Effector CD8-positive, alpha-beta T cell (primary cell): ENCODE data around the gene ARRDC3.

Experiments
- DNase-seq: peaks from one replicate; lab custom pipeline; 2025; lab: John Stamatoyannopoulos, UW

Gene ARRDC3

DNA sequence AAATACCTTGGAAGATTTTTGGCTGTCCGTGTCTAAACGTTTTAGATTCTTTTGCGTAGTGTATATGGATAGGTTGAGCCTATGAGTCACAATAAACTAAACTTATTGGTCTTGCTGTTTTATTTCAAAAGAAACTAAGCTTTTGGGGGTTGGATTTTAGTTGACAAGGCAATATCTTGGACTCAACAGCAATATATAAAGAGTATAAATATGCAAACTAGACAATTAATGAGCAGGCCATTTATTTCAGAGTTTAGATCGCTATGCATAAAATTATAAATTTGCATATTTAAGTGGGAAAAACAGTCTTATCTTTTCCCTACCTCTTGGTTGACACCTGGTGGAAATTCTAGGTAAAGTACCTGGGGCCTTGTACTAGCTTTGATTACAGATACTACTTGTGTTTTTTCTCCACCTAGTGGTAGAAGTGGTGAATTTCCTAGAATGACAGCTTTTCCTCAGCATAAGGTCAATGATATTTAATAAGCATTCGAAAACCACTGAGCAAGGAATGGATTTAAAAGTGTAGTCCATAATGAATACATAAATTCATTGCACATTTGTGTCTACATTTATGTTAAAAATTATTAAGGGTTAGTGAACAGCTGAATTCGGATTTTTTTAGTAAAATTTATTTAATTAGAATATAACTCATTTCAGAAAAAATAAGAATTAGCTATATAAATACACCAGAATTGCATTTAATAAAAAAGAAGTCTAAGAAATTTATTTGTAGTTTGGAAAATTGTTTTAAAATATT, 1.7 kb upstream of the ARRDC3 start:
- DNase-seq: no peak

DNA sequence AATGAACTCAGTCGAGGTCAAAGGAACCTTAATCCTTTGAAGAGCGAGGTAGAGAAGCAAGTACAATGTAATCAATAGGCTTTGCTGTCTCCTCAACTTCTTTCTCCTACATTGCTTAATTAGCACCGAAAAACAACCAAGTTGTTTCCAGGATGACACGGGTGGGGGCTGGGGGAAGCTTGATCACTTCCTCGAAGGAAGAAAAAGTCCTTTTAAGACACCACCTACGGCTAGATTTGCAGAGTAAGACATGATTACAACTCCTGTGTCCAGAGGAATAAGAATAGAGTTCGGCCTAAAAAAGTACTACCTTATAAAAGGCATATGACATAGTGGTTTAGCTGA, 811 bp upstream of the ARRDC3 start:
- no peak for DNase-seq

DNA sequence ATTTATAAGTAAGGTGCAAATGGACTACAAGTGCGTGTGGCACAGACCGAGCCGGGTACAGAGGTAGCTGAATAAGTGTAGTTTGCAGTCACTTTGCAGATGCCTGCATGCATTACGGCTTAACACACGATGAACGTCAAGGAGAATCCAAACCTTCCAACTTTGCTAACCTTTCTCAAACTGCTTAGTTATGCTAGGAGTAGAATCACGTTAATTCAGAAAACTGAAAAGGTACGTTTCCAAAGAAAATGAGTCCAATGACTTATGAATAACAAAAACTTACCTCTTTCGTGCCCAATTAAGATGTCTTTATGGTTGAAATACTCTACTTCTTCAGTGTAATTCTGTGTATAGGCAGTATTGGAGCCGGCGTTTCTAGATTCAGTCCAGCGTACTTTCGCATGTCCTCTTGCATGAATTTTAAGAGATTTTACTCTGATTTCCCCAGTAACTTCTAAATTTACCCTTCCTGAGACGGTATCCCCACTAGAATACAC, 539 bp downstream of the ARRDC3 start:
- DNase-seq: no peak

DNA sequence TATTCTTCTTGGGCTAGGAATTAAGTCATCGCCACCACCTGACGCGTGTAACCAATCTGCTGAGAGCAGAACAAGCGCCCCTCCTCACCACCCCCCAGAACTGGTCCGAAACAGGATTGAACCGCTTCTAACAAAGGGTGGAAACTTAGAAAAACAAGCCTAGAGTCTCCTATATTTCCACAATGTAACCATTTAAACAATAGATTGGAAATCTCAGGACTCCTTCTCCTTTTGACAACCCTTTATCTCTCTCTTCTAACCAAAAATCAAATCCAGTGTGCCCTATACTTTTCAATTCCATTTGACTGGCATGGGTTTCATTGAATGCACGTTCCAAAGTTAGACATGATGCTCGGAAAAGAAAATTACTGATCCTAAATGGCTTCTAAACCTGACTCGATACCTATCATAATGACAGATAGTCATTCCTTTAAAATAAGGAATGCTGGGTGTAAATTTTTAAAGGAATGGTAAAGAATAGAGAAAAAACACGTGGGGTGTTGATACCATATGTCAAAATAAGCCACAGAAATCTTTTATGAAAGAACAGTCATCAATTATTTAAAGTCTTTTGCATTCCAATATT, 1.2 kb downstream of the ARRDC3 start:
- peak; percentile 72 for DNase-seq

DNA sequence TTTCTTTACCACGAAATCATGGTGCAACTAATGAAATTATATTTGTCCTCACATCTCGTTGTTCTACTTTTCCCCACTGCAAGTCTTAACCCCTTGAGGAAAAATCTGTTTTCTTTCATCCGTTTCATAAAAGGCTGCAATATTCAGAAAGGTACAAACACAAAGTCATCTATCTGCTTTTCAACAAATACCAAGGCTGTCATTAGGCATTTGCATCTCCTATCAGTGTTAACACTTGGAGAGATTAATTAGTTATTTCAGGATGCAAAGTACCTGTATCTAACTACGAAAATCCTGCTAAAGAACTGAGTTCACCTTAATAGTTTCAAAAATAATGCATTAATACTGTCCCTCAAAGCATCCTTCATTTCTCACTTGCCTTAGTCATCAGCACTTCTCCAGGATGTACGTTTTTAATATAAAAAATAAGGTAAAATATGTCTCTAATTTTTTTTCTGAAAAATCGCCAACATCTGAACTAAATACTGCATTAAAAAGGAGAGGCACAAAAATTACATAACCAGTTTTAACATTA, 1.8 kb downstream of the ARRDC3 start:
- no peak for DNase-seq

DNA sequence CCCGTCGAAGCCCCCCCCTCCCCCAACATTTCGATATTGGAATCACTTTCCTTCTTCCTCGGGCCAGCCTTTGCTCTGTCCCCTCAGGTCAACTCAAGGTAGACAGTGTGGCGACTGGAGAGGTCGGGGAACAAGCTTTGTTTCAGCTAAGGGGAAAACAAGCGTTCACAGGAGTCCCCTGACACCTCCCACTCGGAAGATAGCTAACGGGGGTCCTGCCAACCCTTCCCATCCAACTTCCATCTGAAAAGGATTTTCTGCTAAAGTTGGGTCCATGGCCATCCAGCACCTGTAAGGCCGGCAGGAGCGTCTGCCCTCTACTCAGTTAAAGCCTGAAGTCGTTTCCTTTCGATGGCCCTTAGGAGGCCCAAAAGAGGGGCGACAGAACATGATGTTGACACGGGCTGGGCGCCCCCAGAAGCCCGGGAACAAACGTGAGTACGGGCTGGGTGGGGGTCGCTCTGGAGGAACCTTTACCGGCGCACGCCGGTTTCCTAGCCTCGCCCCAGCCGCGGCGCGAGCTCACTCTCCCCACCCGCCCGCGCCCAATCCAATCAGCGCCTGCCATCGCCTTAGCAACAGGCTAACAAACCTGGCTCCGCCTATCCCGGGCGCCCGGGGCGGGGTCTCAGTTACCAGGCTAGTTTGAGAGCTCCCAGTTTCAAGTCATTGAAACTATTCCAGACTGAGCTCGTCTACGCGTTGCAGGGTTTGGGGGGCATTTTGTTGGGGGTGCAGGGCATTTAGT, 2.5 kb downstream of the ARRDC3 start:
- peak; percentile 99 for DNase-seq

DNA sequence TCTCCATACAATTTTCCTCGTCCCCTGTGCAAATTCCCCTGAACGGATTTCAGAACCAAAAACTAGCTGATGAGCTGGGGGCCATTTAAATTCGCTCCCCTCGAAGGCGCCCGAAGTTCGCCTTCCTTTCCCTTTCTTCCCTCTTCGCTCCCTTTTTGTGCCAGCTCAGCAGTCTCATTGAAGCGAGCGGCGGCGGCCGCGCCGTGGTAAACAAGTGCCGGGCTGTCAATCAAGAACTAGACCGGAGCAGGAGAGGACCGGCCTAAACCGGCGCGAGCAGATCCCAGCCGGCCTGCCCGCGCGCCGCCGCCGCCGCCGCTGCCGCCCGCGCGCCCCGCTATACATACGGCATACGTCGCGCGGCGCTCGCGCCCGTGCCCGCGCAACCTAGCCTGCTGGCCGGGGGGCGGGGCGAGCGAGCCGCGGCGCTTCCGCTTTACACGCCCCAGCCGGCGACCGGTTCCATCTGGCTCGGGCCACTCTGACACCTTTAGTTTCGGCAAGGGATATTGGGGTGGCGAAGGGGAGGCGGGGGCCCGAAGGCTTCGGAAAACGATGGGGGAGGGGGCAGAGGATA, 3.1 kb downstream of the ARRDC3 start:
- peak; percentile 92 for DNase-seq

DNA sequence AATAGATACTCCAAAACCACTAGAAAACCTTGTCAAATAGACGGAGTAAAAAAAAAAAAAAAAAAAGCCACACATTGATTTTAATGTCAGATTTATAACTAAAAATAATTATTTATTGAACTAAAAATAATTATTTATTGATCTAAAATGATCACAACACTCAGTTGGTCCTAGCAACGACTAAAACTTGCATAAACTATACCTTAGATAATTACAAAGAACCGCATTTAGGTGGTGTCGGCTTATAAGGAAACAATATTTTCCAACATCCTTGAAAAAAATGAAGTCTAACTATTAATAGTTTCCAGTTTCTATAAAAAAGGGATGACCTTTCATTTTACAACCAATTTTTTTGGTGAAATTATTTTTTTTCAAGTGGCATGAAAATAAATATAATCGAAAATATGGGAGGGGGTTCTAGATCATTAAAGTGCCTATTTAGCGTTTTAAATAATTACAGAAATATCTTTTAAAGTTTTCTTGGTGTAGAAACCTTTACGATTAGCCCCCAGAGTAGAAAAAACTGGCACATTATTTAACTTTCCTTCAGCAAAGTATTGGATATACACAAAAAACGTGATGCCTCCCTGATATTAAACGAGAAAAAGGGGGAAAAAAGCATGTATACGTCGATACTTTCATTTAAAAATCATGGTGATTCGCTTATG, 3.7 kb downstream of the ARRDC3 start:
- DNase-seq: no peak

DNA sequence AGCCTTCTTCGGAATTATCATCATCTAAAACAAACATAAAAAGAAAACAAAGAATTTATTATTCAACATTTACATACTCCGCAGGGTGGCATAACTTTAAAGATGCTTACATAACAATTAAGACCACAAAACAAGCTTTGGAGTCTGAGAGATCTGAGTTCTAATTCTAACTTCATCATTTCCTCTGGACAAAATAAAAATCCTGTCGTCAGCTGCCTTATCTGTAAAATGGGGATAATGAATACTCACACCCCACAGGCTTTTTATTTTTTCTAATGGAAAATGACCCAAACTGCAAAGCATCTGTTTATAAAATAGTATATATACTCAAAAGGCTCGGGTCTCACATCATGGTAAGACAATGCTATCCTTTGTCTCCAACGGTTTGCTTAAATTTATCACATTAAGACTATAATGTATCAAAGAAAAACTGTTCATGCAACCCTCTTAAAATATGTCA, 4.3 kb downstream of the ARRDC3 start:
- no peak for DNase-seq

DNA sequence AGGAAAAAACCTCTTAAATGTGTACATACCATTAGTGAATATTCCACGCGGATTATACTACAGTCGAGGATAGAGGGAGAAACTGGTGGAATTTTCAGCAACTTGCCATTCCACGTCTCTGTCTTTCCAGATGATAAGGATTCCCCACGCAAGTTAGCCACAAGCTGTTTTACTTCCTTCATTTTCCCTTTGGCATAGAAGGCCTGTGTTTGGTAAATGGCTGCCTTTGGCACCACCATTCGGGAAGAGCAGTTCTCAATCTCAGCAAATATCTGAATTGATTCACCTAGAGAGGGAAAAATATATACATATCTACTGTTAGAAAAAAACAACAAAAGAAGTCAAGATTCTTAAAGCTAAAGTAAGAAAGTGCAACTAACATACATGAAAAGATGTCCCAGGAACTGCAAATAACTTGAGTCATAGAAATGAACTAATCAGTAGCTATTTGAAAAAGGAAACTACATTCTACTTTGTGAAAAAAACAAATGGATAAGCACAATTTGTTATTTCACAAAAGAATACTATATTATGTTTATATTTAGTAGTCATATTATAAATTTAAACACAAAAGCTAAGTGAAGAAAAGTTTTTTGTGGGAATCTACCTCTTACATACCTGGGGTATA, 8.1 kb downstream of the ARRDC3 start:
- DNase-seq: no peak

DNA sequence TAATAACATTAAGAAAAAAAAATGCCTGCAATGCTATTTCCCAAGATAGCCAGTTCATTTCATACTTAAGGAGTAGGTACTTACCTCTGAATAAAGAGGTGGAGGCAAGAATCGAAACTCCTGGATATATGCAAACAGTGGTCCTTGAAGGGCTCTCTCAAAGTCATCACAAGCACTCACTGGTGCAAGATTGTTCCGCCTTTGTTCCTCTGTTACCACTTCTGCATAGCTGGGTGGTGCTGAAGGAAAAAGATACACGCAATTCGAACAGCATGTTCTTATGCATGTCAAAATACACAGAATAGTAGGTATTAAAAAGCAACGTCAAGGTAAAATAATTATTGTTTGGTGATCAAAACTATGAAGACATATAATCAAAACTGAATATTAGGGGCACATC, 9.5 kb downstream of the ARRDC3 start:
- DNase-seq: no peak

DNA sequence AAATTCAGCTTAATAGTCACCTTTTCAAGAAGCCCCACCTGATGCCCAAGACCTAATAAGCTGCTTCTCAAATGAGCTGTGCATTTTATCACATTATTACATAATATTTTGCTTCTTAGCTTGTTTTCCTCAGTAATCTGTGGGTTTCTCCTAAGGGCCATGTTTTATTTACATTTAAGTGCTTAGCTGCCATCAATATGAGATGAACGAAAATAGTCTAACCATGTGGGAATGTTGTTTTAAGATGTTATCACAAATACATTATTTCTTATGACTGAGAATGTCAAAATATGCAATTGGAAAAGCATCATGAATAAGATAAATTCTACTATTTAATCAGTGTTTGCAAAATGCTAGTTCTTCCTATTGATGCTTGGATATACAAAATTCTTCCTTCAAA, 10.1 kb downstream of the ARRDC3 start:
- no peak for DNase-seq

DNA sequence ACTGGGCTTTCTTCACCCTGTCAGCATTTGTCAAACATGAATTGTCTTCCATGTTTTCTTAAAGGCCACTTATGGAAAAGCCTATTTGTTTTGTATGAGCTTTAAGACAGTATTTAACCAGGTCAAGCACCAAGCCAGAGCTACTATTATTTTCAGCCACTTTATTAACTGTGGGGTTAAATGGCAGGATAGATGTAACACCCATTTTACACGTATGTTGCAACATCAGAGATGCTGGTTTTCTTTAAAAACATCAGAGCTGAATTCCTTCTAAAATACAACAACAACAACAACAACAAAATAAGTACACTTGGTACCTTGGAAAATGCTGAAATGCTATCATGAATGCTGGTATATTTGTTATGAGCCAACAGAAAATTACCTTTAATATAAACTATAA, 13.6 kb downstream of the ARRDC3 start:
- DNase-seq: no peak

DNA sequence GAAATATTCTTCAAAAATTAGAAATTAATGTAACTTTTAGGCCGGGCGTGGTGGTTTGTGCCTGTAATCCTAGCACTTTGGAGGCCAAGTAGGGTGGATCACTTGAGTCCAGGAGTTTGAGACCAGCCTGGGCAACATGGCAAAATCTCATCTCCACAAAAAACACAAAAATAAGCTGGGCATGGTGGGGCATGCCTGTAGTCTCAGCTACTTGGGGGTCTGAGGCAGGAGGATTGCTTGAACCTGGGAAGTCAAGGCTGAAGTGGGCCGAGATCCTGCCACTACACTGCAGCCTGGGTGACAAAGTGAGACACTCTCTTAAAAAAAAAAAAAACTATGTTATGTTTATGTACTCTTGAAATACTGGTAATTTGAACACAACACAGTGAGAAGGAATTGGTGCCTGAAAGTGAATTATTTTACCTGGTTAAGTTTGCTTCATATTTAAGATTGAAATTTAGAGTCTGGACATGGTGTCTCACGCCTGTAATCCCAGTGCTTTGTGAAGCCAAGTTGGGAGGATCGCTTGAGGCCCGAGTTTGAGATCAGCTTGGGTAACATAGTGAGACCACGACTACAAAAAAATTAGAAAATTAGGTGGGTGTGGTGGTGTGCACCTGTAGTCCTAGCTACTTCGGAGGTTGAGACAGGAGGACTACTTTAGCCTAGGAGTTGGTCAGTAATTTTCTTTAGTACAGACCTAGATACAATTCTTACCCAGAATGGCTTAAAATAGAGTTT, 15.0 kb downstream of the ARRDC3 start:
- DNase-seq: no peak

DNA sequence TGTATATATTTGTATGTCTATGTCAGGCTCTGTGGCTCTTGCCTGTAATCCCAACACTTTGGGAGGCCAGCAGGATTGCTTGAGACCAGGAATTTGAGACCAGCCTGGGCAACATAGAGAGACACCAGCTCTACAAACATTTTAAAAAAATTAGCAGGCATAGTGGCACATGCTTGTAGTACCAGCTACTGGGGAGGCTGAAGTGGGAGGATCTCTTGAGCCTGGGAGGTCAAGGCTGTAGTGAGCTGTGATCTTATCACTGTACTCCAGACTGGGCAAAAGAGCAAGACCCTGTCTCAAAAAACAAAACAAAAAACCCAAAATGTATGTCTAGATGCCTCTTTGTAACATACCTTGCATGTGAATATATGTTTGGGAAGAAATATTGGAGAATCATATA, 15.8 kb downstream of the ARRDC3 start:
- no peak for DNase-seq

DNA sequence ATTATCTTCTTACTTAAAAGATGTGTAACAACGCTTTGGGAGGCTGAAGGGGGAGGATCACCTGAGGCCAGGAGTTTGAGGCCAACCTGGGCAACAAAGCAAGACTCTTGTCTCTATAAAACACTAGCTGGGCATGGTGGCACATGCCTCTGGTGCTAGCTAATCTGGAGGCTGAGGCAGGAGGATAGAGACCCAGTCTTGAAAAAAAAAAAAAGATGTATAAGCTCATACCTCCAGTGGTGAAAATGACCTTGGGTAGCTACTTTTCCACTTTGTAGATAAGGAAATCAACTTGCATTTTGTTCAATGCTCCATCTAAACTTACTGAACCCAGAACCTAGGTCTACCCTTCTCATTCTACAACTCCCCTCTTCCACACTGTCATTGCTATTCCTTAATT, 16.6 kb downstream of the ARRDC3 start:
- no peak for DNase-seq

DNA sequence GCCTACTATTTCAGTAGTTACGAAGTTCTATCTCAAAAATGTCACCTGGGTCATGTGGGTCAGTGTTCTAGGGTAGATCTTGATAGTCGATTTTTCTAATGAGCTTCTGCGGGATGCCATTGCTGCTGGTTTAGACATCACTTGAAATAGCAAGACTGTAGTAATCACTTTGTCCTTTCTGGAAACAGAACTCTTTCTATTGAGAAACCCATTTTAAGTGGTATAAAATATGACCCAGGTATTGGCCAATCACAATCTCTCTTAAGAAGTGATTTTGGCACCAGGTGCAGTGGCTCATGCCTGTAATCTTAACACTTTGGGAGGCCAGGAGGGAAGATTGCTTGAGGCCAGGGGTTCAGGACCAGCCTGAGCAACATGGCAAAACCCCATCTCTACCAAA, 17.6 kb downstream of the ARRDC3 start:
- DNase-seq: no peak

DNA sequence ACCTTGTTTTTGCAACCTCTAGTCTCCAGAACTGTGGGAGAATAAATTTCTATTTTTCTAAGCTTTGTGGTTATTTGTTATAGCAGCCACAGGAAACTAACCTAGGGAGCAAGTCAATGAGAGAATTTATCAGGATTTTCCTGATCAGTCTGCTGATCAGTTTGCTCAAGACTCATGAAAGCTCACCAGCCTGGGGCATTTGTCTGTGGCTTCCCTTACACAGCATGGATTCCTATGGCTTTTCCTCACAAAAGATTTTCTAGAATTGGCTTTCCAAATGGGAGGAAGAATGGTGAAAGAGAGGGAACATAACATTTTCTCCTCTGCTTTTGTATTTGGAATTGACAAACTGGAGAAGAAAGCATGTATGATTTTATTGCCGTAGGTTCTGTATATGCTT, 20.2 kb downstream of the ARRDC3 start:
- no peak for DNase-seq

DNA sequence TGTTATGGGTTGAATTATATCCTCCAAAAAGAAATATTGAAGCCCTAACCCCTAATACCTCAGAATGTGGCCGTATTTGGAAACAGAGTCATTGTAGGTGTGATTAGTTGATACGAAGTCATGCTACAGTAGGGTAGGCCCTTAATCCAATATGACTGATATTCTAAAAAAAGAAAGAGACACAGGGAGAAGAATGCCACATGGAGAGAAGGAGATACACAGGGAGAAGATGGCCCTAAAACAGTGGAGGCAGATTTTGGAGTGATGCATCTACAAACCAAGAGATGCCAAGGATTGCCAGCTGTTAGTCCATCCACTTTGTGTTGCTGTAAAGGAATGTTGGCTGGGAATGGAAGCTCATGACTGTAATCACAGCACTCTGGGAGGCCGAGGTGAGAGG, 21.3 kb downstream of the ARRDC3 start:
- no peak for DNase-seq

DNA sequence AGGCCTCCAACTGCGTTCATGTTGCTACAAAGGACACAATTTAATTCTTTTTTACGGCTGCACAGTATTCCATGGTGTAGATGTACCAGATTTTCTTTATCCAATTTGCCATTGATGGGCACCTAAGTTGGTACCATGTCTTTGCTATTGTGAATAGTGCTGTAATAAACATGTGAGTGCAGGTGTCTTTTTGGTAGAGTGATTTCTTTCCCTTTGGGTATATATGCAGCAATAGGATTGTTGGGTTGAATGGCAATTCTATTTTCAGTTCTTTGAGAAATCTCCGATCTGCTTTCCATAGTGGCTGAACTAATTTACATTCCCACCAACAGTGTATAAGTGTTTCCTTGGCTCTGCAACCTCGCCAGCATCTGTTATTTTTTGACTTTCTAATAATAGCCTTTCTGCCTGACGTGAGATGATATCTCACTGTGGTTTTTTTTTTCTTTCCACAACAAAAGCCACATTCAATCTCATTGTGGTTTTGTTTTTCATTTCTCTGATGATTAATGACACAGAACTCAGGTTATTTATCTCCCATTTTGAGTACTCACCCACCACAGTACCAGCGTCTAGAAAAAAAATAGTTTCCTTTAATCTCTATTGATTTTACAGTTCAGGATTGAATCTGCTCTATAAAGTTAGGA, 21.9 kb downstream of the ARRDC3 start:
- no peak for DNase-seq
